GM18873 (cell line): ENCODE measurements around the gene NMB.

ENCODE experiments used
- ATAC-seq: cut with Tn5 transposase; IDR thresholded peaks from one replicate; pipeline ENCODE4 v1.9.1; 2021; ENCODE audit warnings: mild to moderate bottlenecking, moderate library complexity, moderate number of reproducible peaks; ENCODE audit not compliant: unreplicated experiment, low FRiP score

The NMB gene

GRCh38 chr15:84621358-84621979 lies 36.5 kb downstream of the NMB start:
- no peak for ATAC-seq

GRCh38 chr15:84620626-84621025 lies 37.4 kb downstream of the NMB start:
- no peak for ATAC-seq

GRCh38 chr15:84616235-84616634 lies 41.8 kb downstream of the NMB start:
- ATAC-seq: no peak

- no peak for ATAC-seq
Measured at GRCh38 chr15:84611631-84612030, 46.4 kb downstream of the NMB start.

GRCh38 chr15:84609818-84610525 lies 48.0 kb downstream of the NMB start:
- no peak for ATAC-seq

- no peak for ATAC-seq
Measured at GRCh38 chr15:84608707-84609284, 49.2 kb downstream of the NMB start.

- no peak for ATAC-seq
Measured at GRCh38 chr15:84606653-84607120, 51.3 kb downstream of the NMB start.

GRCh38 chr15:84605554-84605882 lies 52.5 kb downstream of the NMB start:
- ATAC-seq: no peak
